22Rv1 (cell line): ENCODE data around the gene IGSF22.

Experiments used
- CTCF ChIP-seq: fragments of 450-650 bp; IDR thresholded peaks from 2 replicates; pipeline ENCODE4 v1.5.1; 2017; ENCODE audit warnings: mild to moderate bottlenecking
- ZFX ChIP-seq: fragments of 450-650 bp; IDR thresholded peaks from 2 replicates; pipeline ENCODE4 v1.6.1; 2017; ENCODE audit warnings: antibody characterized with exemption, borderline replicate concordance

DNA sequence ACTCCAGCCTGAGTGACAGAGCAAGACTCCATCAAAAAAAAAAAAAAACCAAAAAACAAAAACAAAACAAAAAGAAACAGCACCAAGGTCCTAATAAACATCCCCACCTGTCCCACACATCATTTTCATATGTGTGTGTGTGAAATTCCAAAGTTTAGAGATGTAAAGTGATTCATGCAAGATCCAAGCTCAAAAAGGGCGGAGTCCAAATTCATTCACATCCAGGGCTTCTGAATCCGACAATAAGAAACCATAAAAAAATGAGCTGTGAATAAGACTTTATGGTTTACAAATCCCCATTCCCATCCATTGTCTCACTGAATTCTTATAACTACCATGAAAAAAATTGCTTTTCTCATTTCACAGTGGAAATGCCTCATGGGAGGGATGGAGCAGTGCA lies 30.9 kb upstream of the IGSF22 start:
- no peak for TF ChIP-seq ZFX
- no peak for TF ChIP-seq CTCF
